ENCODE measurements around the gene DUSP22. TPM values are rescaled to one million over a fixed set of nuclear protein-coding genes. Genes with fewer than 3 reads are reported as not detected.

Gene DUSP22
- total and polyA plus RNA-seq, 9 of the 15 experiments (the other 6 are each of a cell fraction or from before 2014, with no cell fraction given) = 9.3 to 19.4 (median 11.8) TPM

- Histone ChIP-seq H3K27ac (ENCODE audit: extremely low read depth, low read depth, low read length) (no peak overlapping the region), H3K4me3 (no peak overlapping the region), H3K4me2 (ENCODE audit: insufficient read depth, low read length) (no peak overlapping the region), H3K9me3 (replicated peaks; ENCODE audit: control insufficient read depth, insufficient read depth, low read depth, low read length) (no peaks in the 10 kb centered on the region), H3K9ac (ENCODE audit: insufficient read depth in 1 of 2, low read depth in 2 of 2, low read length in 2 of 2) (no peak overlapping the region), H3K36me3 (ENCODE audit: control insufficient read depth, insufficient read depth, low read length) (no peaks in the 10 kb centered on the region), H3K79me2 (ENCODE audit: control insufficient read depth, insufficient read depth, low read length) (no peaks in the 10 kb centered on the region), H3K27me3 (ENCODE audit: control insufficient read depth in 2 of 2, insufficient read depth in 2 of 2, low read length in 2 of 2) (peaks cover 0 to 21% of the 10 kb centered on the region in 2 experiments; a peak in 3 of 5 replicates), H2AFZ (ENCODE audit: low read depth, low read length) (no peak overlapping the region), H3K9me1 (ENCODE audit: control insufficient read depth, insufficient read depth, low read length) (no peaks in the 10 kb centered on the region), H4K20me1 (replicated peaks; ENCODE audit: control insufficient read depth, insufficient read depth, low read length) (0 out of 2 replicates have a peak, but pooled peaks cover 3% of the 10 kb centered on the region), H3K4me1 (replicated peaks in 1 of 2; ENCODE audit: control insufficient read depth in 2 of 2, insufficient read depth in 2 of 2, low read length in 2 of 2) (no peaks in the 10 kb centered on the region)
- TF ChIP-seq USF1 (CRISPR knock-in tag; IDR thresholded peaks at IDR 0.05) = no peak
- TF ChIP-seq SMC3 (conservative IDR thresholded peaks at IDR 0.05; ENCODE audit: insufficient read depth, low read depth, low read length) = no peak
- TF ChIP-seq ZNF12 (CRISPR knock-in tag; IDR thresholded peaks at IDR 0.05) = no peak
- no peak for TF ChIP-seq SPI1 (IDR thresholded peaks at IDR 0.05; ENCODE audit: borderline replicate concordance, low read depth, low read length)
- intact Hi-C loops (cut with micrococcal nuclease) (no loop called here), in situ Hi-C loops (cut with MboI) (no loop called here)
- FAIRE-seq (no peak), ATAC-seq (no peak), DNase-seq (ENCODE audit: extremely low read depth in 1 of 4, low spot score in 3 of 4) (no peak)
- ChIA-PET POLR2A (interaction anchor here (2.4 to 3.0 kb wide), 2 partner anchors 8 to 12 kb away, joined by 6 to 19 read pairs; no protein-coding TSS in a partner anchor), CTCF (ENCODE audit: low intra/inter-chr PET ratio) (no interaction called here)
- no TSS peak for BruUV-seq (replicated peaks)
- 29% methylated on average over 21 of the region's 21 CpGs for WGBS (ENCODE audit: insufficient coverage, low coverage, missing lambda C conversion rate)
These were observed 56.6 kb downstream of the DUSP22 start for GRCh38 chr6:348860-349396.

- POLR2A ChIA-PET = interaction anchor here (1.2 to 3.0 kb wide), 3 partner anchors 9 to 27 kb away, joined by 3 to 19 read pairs (median 6); no protein-coding TSS in a partner anchor
- in situ Hi-C loops (cut with MboI) (no loop called here), intact Hi-C loops (cut with micrococcal nuclease) (no loop called here)
- FAIRE-seq (no peak), ATAC-seq (no peak), DNase-seq (ENCODE audit: extremely low read depth in 1 of 4, low spot score in 3 of 4) (no peak)
- Histone ChIP-seq H4K20me1 (replicated peaks; ENCODE audit: control insufficient read depth, insufficient read depth, low read length) (0 out of 2 replicates have a peak, but pooled peaks cover 7% of the 10 kb centered on the region), H2AFZ (ENCODE audit: low read depth, low read length) (no peak overlapping the region), H3K9me1 (ENCODE audit: control insufficient read depth, insufficient read depth, low read length) (no peaks in the 10 kb centered on the region), H3K9ac (ENCODE audit: insufficient read depth in 1 of 2, low read depth in 2 of 2, low read length in 2 of 2) (no peak overlapping the region), H3K4me3 (no peak overlapping the region), H3K4me1 (replicated peaks in 1 of 2; ENCODE audit: control insufficient read depth in 2 of 2, insufficient read depth in 2 of 2, low read length in 2 of 2) (no peaks in the 10 kb centered on the region), H3K27me3 (ENCODE audit: control insufficient read depth in 2 of 2, insufficient read depth in 2 of 2, low read length in 2 of 2) (peaks cover 0 to 27% of the 10 kb centered on the region in 2 experiments; a peak in 3 of 5 replicates), H3K79me2 (ENCODE audit: control insufficient read depth, insufficient read depth, low read length) (no peaks in the 10 kb centered on the region), H3K9me3 (replicated peaks; ENCODE audit: control insufficient read depth, insufficient read depth, low read depth, low read length) (no peaks in the 10 kb centered on the region), H3K27ac (ENCODE audit: extremely low read depth, low read depth, low read length) (no peak overlapping the region), H3K36me3 (ENCODE audit: control insufficient read depth, insufficient read depth, low read length) (no peaks in the 10 kb centered on the region), H3K4me2 (ENCODE audit: insufficient read depth, low read length) (no peak overlapping the region)
- WGBS (ENCODE audit: insufficient coverage, low coverage, missing lambda C conversion rate) = 22% methylated on average over 6 of the region's 6 CpGs
- CTCF ChIA-PET (ENCODE audit: low intra/inter-chr PET ratio) = no interaction called here
- no TSS peak for BruUV-seq (replicated peaks)
- no peak for TF ChIP-seq TAF15 (IDR thresholded peaks at IDR 0.05; ENCODE audit: low read depth, low read length)
- no peak for TF ChIP-seq FOXM1 (IDR thresholded peaks at IDR 0.05; ENCODE audit: low read depth)
- TF ChIP-seq FOXM1 (CRISPR knock-in tag; IDR thresholded peaks at IDR 0.05; ENCODE audit: low read depth) = no peak
- peak; percentile 60; the same call in 1 of the 2 replicates for TF ChIP-seq ZNF316 (IDR thresholded peaks at IDR 0.05)
- no peak for TF ChIP-seq E2F5 (CRISPR knock-in tag; IDR thresholded peaks at IDR 0.05)
- no peak for TF ChIP-seq KLF10 (CRISPR knock-in tag; IDR thresholded peaks at IDR 0.05)
- TF ChIP-seq USF2 (CRISPR knock-in tag; IDR thresholded peaks at IDR 0.05) = no peak
- no peak for TF ChIP-seq FOXA1 (IDR thresholded peaks at IDR 0.05; ENCODE audit: borderline replicate concordance)
- no peak for TF ChIP-seq HIVEP1 (CRISPR knock-in tag; IDR thresholded peaks at IDR 0.05)
These were observed 57.2 kb downstream of the DUSP22 start for GRCh38 chr6:349491-349921.
